Brain microvascular endothelial cell (primary cell): ENCODE results near the gene FZD8.
A peak's percentile ranks its signal among the peaks of the same experiment; 100 is the strongest.
"Not testable (repeated sequence)": the region's sequence is repeated elsewhere in the genome, so short reads cannot be mapped to it uniquely, and the experiment has no call there.

Experiments
- DNase-seq: peaks from one replicate; pipeline ENCODE4 v3.0.0-alpha.2; 2020
- H3K27ac ChIP-seq: fragments of 250-450 bp; sonication (Bioruptor Pico); 2 replicates; pipeline ENCODE4 v1.5.1; 2020; ENCODE audit warnings: mild to moderate bottlenecking, moderate library complexity
- H3K27me3 ChIP-seq: fragments of 250-450 bp; sonication (Bioruptor Pico); replicated peaks from 2 replicates; pipeline ENCODE4 v1.5.1; 2020; ENCODE audit warnings: mild to moderate bottlenecking
- H3K36me3 ChIP-seq: fragments of 250-450 bp; sonication (Bioruptor Pico); replicated peaks from 2 replicates; pipeline ENCODE4 v1.5.1; 2020; ENCODE audit warnings: mild to moderate bottlenecking
- H3K4me3 ChIP-seq: 2 replicates; pipeline ENCODE4 v1.5.1; 2011; ENCODE audit warnings: low read depth, mild to moderate bottlenecking, control low read depth, low read length, moderate library complexity
- in situ Hi-C: cut with HindIII; loops from 2 replicates; pipeline ENCODE4 v1.10.0; 2017; ENCODE audit warnings: low sequenced_read_pairs, low pct_ligation_motif_present
- TF ChIP-seq, protein P1 (sequence below): IDR thresholded peaks from 2 replicates; pipeline ENCODE4 v1.5.1; 2011; ENCODE audit warnings: low read depth, mild to moderate bottlenecking, moderate library complexity, low read length, control low read depth, inconsistent platforms; ENCODE audit errors: missing control alignments

FZD8 gene, protein sequence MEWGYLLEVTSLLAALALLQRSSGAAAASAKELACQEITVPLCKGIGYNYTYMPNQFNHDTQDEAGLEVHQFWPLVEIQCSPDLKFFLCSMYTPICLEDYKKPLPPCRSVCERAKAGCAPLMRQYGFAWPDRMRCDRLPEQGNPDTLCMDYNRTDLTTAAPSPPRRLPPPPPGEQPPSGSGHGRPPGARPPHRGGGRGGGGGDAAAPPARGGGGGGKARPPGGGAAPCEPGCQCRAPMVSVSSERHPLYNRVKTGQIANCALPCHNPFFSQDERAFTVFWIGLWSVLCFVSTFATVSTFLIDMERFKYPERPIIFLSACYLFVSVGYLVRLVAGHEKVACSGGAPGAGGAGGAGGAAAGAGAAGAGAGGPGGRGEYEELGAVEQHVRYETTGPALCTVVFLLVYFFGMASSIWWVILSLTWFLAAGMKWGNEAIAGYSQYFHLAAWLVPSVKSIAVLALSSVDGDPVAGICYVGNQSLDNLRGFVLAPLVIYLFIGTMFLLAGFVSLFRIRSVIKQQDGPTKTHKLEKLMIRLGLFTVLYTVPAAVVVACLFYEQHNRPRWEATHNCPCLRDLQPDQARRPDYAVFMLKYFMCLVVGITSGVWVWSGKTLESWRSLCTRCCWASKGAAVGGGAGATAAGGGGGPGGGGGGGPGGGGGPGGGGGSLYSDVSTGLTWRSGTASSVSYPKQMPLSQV

DNA sequence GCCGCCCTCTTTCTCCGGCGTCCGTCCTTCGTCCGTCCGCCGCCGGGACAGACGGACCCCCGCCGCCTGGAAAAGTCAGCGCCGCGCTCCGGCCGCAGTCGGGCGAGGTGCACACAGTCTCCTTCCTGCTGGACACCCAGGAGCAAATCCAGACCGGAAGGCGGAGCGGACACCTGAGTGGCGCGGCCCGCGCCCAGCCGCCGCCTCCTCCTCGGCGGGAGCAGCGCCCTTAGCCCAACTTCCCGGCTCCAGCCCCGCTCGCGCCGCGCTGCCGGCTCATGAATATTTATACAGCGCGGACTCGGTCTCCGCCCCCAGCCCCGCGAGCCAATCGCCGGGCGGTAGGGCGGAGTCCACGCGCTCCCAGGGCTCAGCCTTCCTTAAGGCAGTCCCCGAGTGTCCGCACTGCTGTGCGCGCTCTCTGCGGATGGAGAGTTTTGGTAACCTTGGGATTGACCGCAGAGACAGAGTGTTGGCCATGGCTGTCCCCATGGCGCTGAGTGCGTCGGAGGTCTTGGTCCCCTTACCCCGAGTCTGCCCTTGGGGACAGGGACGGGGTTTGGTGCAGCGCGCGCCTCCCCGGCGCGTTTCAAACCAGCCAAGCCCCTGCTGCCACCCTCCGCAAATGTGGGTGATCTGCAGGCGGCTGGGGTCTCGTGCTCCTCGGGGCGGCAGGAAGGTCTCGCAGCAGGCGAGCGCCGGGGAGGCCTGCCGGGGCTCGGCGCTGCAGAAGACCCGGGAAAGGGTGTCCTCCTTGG is at the start of gene FZD8:
Gene FZD8, minus strand, starts transcription at position 262 of the 758 bp plus-strand sequence. CDS start 867 bp downstream, outside the sequence.
- Histone ChIP-seq H3K36me3 (no peaks in the 10 kb centered on the region), H3K27ac (peak within 1 kb of the TSS; percentile 2), H3K4me3 (peak within 1 kb of the TSS; percentile 73), H3K27me3 (no peaks in the 10 kb centered on the region)
- TF ChIP-seq, protein P1, sequence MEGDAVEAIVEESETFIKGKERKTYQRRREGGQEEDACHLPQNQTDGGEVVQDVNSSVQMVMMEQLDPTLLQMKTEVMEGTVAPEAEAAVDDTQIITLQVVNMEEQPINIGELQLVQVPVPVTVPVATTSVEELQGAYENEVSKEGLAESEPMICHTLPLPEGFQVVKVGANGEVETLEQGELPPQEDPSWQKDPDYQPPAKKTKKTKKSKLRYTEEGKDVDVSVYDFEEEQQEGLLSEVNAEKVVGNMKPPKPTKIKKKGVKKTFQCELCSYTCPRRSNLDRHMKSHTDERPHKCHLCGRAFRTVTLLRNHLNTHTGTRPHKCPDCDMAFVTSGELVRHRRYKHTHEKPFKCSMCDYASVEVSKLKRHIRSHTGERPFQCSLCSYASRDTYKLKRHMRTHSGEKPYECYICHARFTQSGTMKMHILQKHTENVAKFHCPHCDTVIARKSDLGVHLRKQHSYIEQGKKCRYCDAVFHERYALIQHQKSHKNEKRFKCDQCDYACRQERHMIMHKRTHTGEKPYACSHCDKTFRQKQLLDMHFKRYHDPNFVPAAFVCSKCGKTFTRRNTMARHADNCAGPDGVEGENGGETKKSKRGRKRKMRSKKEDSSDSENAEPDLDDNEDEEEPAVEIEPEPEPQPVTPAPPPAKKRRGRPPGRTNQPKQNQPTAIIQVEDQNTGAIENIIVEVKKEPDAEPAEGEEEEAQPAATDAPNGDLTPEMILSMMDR = peak; percentile 46
- in situ Hi-C loops = loop anchor here (25.0 kb wide), 1 partner anchor 1145 kb away; no protein-coding TSS in a partner anchor
- peak; percentile 81 for DNase-seq

- Histone ChIP-seq H3K4me3 (no peak overlapping the region), H3K36me3 (no peaks in the 10 kb centered on the region), H3K27me3 (no peaks in the 10 kb centered on the region), H3K27ac (no peak overlapping the region)
- no peak for DNase-seq
- in situ Hi-C loops = no loop called here
- TF ChIP-seq, protein P1 = no peak
Measured at GRCh38 chr10:35691522-35692236, 49.6 kb upstream of the FZD8 start.

DNA sequence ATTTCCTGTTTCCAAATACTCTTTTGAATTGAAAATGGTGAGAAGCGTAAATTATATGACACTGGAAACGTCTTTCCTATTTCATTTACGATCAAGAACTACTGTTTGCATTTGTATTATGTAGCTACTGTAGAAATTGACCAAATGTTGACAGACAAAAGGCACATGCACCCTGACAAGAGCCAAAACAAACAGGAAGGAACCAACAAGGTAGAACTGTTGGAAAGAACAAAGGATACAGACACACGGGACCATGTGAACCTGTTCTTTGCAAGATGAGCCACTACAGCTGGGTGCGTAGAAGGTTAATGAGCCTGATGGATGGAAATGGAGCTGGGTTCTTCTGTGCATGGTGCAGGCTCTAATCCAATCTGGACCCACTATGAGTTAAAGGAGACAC is 48.4 kb upstream of the FZD8 start:
- H3K27me3 ChIP-seq = no peaks in the 10 kb centered on the region
- H3K36me3 ChIP-seq = no peaks in the 10 kb centered on the region
- H3K4me3 ChIP-seq = no peak overlapping the region
- TF ChIP-seq, protein P1 = no peak
- no peak overlapping the region for H3K27ac ChIP-seq
- no peak for DNase-seq
- in situ Hi-C loops = no loop called here

DNA sequence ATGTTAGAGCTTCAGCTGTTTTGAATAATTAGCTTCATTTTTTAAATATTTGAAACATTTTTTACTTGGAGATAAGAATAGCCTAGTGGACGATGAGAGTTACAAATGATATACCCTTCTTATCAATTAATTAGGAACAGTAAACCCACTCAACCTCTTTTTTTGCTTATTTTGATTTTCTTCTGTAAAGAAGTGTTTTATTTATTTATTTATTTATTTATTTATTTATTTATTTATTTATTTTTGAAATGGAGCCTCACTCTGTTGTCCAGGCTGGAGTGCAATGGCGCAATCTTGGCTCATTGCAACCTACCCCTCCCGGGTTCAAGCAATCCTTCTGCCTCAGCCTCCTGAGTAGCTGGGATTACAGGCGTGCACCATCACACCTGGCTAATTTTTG is 43.8 kb upstream of the FZD8 start:
- H3K27me3 ChIP-seq, in situ Hi-C loops, H3K27ac ChIP-seq, DNase-seq, H3K36me3 ChIP-seq, H3K4me3 ChIP-seq: not testable (repeated sequence)

DNA sequence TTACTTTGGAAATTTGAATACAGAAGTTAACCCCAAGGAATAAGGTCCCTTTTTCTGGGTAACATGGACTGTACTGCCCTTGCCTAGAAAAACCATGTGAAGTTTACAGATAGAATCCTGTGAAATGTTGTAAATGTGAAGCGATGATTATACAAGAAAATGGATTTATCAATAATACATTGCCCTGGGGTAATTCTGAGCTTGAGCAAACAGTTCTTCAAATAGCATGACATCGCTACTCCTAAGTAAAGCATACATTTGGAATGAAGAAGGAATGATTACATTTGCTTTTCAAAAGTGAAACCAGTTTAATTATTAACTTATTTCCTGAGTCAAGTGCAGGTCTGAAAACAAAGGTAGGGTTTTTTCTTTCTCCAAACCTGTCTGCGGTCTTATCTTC is 43.3 kb upstream of the FZD8 start:
- Histone ChIP-seq H3K36me3 (no peaks in the 10 kb centered on the region), H3K4me3 (no peak overlapping the region), H3K27ac (no peak overlapping the region), H3K27me3 (no peaks in the 10 kb centered on the region)
- in situ Hi-C loops = no loop called here
- no peak for DNase-seq
- TF ChIP-seq, protein P1 = no peak
